ENCODE measurements around the gene ID2. TPM values are rescaled to one million over a fixed set of nuclear protein-coding genes. Genes with fewer than 3 reads are reported as not detected.

ID2 gene
- total RNA-seq, 2 experiments from 2014 or later: 182 to 193 TPM

Other genes starting within 250 kb of the ID2 start
- 10 to 100 TPM; 23.1 to 23.5 TPM for gene KIDINS220, start 155.6 kb downstream of the ID2 start, total RNA-seq